DND-41 (cell line): ENCODE results near the gene PPP1R12A.
"Not testable (repeated sequence)": the region's sequence is repeated elsewhere in the genome, so short reads cannot be mapped to it uniquely, and the experiment has no call there.

Experiments
- ATAC-seq: fragments of 200-7000 bp; cut with Tn5 transposase; 3 replicates; pipeline ENCODE4 v1.9.1; 2021; ENCODE audit warnings: low read depth; ENCODE audit not compliant: insufficient read depth
- DNase-seq: peaks from one replicate; pipeline ENCODE4 v3.0.0-alpha.2; 2020
- H2AFZ ChIP-seq: 2 replicates; pipeline ENCODE4 v1.6.0; 2012; ENCODE audit warnings: low read depth, low read length
- H3K27ac ChIP-seq: 2 replicates; pipeline ENCODE4 v1.5.1; 2012; ENCODE audit warnings: low read length, inconsistent platforms
- H3K27me3 ChIP-seq: fragments of 200-600 bp; sonication (generic); 2 replicates; pipeline ENCODE4 v1.6.0; 2012; ENCODE audit warnings: low read length, mild to moderate bottlenecking, inconsistent platforms; ENCODE audit not compliant: insufficient read depth, poor library complexity
- H3K36me3 ChIP-seq: 2 replicates; pipeline ENCODE4 v1.5.1; 2012; ENCODE audit warnings: low read length, inconsistent platforms; ENCODE audit not compliant: insufficient read depth
- H3K4me1 ChIP-seq: 2 replicates; pipeline ENCODE4 v1.5.1; 2012; ENCODE audit warnings: mild to moderate bottlenecking, low read length; ENCODE audit not compliant: insufficient read depth
- H3K4me2 ChIP-seq: 2 replicates; pipeline ENCODE4 v1.6.0; 2012; ENCODE audit warnings: mild to moderate bottlenecking, moderate library complexity, low read length, inconsistent platforms; ENCODE audit not compliant: insufficient read depth
- H3K4me3 ChIP-seq, 2 experiments: fragments of 200-600 bp in 1 of 2; shearing (Covaris generic) in 1 of 2; 2 replicates each; pipeline ENCODE4 v1.5.1; 2012 to 2016; ENCODE audit warnings: inconsistent platforms in 2 of 2, low read length in 2 of 2, mild to moderate bottlenecking in 2 of 2, low read depth in 1 of 2, moderate library complexity in 1 of 2
- H3K79me2 ChIP-seq: 2 replicates; pipeline ENCODE4 v1.6.0; 2012; ENCODE audit warnings: low read length, inconsistent platforms; ENCODE audit not compliant: insufficient read depth
- H3K9ac ChIP-seq: 2 replicates; pipeline ENCODE4 v1.6.0; 2012; ENCODE audit warnings: low read depth, mild to moderate bottlenecking, inconsistent platforms, low read length, moderate library complexity
- H3K9me3 ChIP-seq: 2 replicates; pipeline ENCODE4 v1.5.1; 2012; ENCODE audit warnings: low read length, moderate library complexity, mild to moderate bottlenecking, inconsistent platforms; ENCODE audit not compliant: insufficient read depth, severe bottlenecking
- H4K20me1 ChIP-seq: 2 replicates; pipeline ENCODE4 v1.6.0; 2012; ENCODE audit warnings: low read length; ENCODE audit not compliant: insufficient read depth
- CTCF ChIP-seq: IDR thresholded peaks from 2 replicates; pipeline ENCODE4 v1.5.1; 2012; ENCODE audit warnings: borderline replicate concordance, low read length, moderate library complexity, mild to moderate bottlenecking; ENCODE audit not compliant: poor library complexity, severe bottlenecking; ENCODE audit errors: extremely low read depth
- EZH2 ChIP-seq: IDR thresholded peaks from 3 replicates; pipeline ENCODE4 v1.6.1; 2012; ENCODE audit warnings: borderline replicate concordance, low read depth, mild to moderate bottlenecking, moderate library complexity, low read length, inconsistent platforms; ENCODE audit not compliant: severe bottlenecking

Gene PPP1R12A

GRCh38 chr12:79822475-79822874, 112.4 kb downstream of the PPP1R12A start:
- peaks cover 2% of the 10 kb centered on the region; the same call in 1 of the 2 replicates for H3K79me2 ChIP-seq
- TF ChIP-seq CTCF (no peak), EZH2 (no peak)

GRCh38 chr12:79818856-79819255, 116.0 kb downstream of the PPP1R12A start:
- H3K9ac ChIP-seq: no peak overlapping the region
- no peak overlapping the region for H3K27ac ChIP-seq
- H3K4me3 ChIP-seq: no peak overlapping the region
- DNase-seq (no peak), ATAC-seq (no peak)
- H3K4me2 ChIP-seq: no peak overlapping the region
- no peaks in the 10 kb centered on the region for H3K9me3 ChIP-seq
- H4K20me1 ChIP-seq: no peaks in the 10 kb centered on the region
- TF ChIP-seq CTCF (no peak), EZH2 (no peak)
- H2AFZ ChIP-seq: no peak overlapping the region
- H3K79me2 ChIP-seq: peaks cover 2% of the 10 kb centered on the region; the same call in 1 of the 2 replicates
- H3K4me1 ChIP-seq: no peaks in the 10 kb centered on the region
- peaks cover 68% of the 10 kb centered on the region for H3K36me3 ChIP-seq
- H3K27me3 ChIP-seq: no peaks in the 10 kb centered on the region

More at GRCh38 chr12:79822475-79822874, 112.4 kb downstream of the PPP1R12A start:
- Histone ChIP-seq H3K27me3 (no peaks in the 10 kb centered on the region), H3K4me1 (no peaks in the 10 kb centered on the region), H3K4me3 (no peak overlapping the region), H3K9ac (no peak overlapping the region), H3K36me3 (peaks cover 56% of the 10 kb centered on the region), H3K9me3 (no peaks in the 10 kb centered on the region), H2AFZ (no peak overlapping the region), H3K27ac (no peak overlapping the region), H4K20me1 (no peaks in the 10 kb centered on the region), H3K4me2 (no peak overlapping the region)
- ATAC-seq (no peak), DNase-seq (no peak)

- H3K4me1 ChIP-seq, H3K27ac ChIP-seq, H4K20me1 ChIP-seq, H2AFZ ChIP-seq, H3K4me2 ChIP-seq, H3K9me3 ChIP-seq, DNase-seq, H3K9ac ChIP-seq, H3K4me3 ChIP-seq, H3K27me3 ChIP-seq, ATAC-seq, H3K79me2 ChIP-seq: not testable (repeated sequence)
- peaks cover 57% of the 10 kb centered on the region for H3K36me3 ChIP-seq
Observed at GRCh38 chr12:79784366-79785065, 150.4 kb downstream of the PPP1R12A start.

GRCh38 chr12:79782172-79782900, 152.6 kb downstream of the PPP1R12A start:
- Histone ChIP-seq H3K4me2 (no peak overlapping the region), H3K9me3 (no peaks in the 10 kb centered on the region), H3K4me3 (no peak overlapping the region), H3K9ac (no peak overlapping the region), H3K27ac (no peak overlapping the region), H3K27me3 (no peaks in the 10 kb centered on the region), H2AFZ (no peak overlapping the region), H3K4me1 (no peaks in the 10 kb centered on the region), H3K79me2 (no peaks in the 10 kb centered on the region), H3K36me3 (peaks cover 47% of the 10 kb centered on the region), H4K20me1 (no peaks in the 10 kb centered on the region)
- DNase-seq (no peak), ATAC-seq (no peak)
- no peak for TF ChIP-seq EZH2
- TF ChIP-seq CTCF: no peak
